HG02642 (cell line): ENCODE results near the gene WT1.

Source experiments
- ATAC-seq: cut with Tn5 transposase; IDR thresholded peaks from one replicate; pipeline ENCODE4 v1.9.1; 2021; ENCODE audit warnings: mild to moderate bottlenecking; ENCODE audit not compliant: unreplicated experiment, poor library complexity

WT1 gene

DNA sequence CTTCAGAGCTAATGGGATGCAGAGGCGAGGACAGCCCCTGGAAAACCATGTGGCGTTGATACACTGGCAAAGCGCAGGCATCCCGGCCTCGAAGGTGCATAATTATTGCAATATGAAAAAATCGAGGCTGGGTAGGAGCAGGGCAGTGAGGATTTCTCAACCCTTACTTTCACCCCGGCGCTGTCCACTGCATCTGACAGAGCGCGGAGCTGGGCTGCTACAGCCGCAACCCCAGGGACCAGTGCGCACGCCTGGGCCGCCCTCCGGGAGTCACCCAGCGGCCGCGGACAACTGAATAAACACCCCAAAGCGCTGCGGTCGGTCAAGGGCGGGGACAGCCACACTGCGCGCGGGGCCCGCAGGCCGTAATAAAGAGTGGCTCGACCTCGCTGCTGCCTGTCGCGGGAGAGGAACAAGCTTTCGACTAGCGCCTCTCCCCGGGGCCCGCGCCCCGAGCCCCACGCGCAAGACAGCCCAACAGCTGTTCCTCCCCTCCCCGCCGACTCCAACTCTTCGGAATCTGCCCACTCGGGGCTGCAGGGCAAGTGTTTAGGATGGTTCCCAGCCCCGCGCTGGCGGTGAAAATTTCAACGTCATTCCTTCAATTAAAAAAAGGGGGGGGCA lies 3.6 kb upstream of the WT1 start:
- no peak for ATAC-seq

DNA sequence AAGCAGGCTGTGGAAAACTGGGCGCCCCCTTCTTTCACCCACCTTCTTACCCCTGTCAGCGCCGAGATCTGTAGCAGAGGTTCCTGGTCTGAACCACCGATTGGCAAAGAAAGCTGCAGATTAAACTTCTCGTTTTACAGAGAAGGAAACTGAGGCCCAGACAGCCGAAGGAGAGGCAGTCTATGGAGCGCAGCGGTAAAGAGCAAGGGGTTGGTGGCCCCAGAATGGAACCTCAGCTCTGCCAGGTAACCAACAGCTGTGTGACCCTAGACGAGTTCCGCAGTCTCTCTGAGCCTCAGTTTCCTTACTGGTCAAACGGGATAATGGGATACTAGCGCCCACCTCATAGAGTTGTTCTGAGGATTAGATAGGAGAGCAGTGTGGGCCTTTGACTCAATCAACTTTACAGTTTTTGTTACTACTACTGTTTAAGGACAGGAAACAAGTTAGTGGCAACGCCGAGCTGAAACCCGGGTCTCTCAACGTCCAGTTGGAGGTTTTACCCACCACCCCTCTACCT lies 3.1 kb upstream of the WT1 start:
- ATAC-seq: no peak

DNA sequence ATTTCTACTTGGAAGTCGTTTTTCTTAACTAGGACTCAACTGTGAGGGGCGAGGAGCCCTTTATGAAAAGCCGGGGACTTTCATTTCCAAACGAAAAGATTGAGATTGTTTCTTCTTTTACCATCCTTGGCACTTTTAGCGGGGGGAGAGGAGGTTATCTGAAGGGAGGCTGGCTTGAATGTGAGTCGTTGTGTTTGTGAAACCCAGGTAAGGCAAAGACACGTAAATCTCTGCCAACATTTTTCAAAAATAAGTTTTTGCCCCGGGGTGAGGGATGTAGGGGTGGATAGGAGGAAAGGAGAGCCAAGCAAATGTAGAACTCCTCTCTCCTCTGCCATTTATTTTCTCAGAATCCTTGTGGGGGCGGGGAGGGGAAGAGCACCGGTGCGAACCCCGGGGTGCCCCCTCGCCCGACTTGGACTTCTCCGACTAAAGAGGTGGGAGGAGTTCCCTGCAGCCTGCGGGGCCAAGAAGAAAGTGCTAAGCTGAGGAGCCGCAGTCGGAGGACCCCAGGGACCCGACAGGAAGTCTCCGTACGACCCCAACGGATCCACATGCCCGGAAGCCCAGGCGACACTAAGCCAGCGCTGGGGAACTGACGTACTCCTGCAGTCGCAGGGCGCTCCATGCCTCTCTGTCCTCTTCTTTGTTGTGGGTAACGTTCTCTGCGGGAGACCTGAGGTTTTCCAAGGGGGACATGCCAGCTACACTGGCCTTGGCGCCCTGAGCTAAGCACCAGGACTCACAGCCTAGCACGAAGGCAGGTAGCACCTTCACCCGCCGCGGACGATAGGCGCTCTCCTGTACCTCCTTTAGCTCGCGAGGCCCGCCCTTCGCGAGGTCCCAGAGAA lies 2.4 kb upstream of the WT1 start:
- no peak for ATAC-seq

DNA sequence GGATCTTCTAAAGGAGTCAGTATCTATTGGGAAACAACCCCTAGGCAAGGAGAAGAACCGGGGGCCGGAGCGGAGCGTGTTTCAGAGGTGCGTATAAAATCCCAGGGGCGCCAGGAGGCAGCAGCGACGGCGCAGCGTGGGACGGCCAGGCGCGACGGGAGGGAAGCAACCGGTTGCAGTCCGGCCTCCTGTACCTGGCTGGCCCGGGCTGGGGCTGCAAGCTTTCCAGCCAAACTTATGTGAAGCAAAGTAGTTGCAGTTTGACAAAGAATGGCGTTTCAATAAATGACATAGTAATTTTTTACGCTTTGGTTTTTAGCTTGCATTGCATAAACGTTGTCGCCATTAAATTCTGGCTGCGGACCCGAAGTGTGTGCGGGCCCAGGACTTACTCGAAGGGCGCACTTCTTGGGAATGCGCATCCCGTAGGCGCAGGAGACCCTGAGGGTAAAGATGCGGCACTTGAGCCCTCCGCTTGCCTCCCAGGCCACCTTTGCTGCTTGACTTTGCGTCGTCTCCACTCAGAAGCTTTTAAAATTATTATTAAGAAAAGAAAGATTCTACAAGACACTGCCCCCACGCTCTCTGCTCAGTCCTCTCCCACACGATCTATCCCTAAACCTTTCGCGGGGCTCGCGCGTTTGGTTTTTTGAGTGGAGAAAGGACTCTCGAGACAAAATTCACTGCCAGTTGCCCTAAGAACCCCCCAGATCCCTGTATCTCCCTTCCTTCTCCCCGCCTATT lies 1.6 kb upstream of the WT1 start:
- no peak for ATAC-seq

DNA sequence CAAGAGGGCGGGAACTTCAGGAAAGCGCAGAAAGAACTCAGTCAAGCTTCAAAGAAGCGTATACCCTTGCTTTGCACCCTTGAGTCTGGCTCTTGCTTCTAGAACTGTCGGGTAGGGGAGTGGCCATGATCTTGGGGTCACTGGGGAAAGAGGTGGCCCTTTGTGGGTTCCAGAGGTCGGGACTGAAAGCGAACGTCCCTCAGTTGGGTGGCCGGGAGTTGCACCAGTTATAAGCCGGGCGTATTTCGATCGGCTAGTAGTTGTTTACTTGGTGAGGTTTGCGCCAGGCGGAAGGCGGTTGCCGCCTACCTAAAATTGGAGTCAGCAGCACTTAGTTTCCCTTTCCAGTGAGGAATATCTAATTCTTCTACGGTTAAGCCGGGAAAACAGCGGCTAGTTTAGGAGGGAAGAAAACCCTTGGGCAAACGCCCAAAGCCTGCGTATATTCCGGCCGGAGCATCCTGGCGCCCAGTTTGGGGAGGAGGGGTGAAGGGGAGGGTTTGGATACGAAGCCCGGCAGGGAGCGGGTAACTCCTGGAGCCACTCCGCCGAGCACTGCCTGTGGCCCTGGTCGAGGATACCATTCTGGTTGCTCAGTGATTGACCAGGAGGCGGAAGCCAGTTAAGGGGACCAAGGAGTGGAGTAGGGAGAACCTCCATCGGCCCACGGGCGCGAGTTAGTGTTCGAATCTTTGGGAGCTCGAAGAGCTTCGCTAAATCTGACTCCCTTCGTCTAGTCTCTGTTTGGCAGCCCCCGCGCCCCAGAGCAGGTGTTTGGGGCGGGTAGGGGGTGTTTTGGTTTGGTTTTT lies 807 bp upstream of the WT1 start:
- ATAC-seq: no peak

GRCh38 chr11:32435152-32435480 lies 223 bp downstream of the WT1 start:
- no peak for ATAC-seq

DNA sequence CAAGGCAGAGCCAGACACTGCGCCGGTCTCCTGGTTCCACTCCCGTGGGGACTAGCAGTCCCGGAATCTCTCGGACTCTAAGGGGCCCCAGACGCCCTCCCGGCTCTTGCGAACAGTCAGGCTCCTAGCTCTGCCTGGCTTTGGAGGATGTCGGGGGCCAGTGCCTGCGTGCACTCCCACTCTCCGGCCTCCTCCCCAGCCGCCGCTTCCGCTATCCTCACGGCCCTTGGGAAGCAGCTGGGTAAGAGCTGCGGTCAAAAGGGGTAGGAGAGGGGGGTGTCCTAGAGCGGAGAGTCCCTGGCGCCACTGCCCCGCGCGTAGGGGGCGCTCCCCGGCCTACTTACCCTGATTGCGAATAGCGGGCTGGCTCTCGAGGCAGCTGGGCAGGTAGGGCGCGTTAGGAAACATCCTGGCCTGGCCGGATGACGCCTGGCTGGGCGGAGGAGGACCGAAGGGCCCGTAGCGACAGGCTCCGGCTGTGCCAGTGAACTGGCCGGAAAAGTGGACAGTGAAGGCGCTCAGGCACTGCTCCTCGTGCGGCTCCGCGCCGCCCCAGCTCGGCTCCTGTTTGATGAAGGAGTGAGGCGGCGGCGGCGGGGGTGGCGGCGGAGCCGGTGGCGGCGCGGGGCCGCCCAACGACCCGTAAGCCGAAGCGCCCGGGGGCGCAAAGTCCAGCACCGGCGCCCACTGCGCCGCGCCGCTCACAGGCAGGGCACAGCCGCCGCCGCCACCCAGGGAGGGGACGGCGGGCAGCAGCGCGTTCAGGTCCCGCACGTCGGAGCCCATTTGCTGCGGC lies 785 bp downstream of the WT1 start:
- no peak for ATAC-seq

DNA sequence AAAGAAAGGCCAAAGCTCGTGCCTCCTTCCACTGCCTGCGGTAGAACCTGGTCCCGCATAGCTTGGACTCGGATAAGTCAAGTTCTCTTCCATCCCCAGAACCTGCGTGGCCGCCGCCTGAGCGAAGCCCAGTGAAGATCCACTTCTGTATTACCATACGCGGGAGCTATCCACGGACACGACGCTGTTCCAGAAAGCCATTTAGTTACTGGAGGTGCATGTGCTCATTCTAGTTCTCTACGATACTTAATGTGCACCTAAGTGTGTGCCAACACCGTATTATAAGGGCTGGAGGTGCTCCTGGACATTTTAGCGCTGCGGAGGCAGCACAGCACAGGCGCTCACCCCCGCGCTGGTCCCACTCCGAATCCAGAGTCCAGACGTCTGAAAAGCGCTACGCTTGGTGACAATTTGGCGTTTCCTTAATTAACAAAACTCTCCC lies 1.4 kb downstream of the WT1 start:
- ATAC-seq: no peak

GRCh38 chr11:32433101-32433913 lies 2.0 kb downstream of the WT1 start:
- no peak for ATAC-seq

DNA sequence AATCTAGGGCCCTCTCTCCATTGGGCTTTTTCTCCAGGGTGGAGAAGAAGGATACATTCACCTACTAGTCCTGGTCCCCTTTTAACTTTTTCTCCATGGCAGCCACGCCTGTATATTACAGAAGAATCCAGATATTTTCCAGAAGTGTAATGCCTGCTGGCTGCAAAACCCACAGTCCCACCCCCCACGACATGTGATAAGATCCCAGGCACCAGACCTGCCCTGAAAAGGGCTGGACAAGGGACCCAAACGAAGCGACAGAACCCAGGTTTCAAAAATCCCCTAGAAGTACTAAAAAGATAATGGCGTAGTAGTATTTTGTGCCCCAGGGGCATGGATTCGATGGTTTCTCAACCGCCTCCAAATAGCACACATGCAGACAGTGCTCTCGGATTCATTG lies 2.8 kb downstream of the WT1 start:
- ATAC-seq: no peak

GRCh38 chr11:32430568-32431381 lies 4.6 kb downstream of the WT1 start:
- no peak for ATAC-seq

GRCh38 chr11:32429477-32429876 lies 5.9 kb downstream of the WT1 start:
- no peak for ATAC-seq

GRCh38 chr11:32428665-32429303 lies 6.6 kb downstream of the WT1 start:
- no peak for ATAC-seq

DNA sequence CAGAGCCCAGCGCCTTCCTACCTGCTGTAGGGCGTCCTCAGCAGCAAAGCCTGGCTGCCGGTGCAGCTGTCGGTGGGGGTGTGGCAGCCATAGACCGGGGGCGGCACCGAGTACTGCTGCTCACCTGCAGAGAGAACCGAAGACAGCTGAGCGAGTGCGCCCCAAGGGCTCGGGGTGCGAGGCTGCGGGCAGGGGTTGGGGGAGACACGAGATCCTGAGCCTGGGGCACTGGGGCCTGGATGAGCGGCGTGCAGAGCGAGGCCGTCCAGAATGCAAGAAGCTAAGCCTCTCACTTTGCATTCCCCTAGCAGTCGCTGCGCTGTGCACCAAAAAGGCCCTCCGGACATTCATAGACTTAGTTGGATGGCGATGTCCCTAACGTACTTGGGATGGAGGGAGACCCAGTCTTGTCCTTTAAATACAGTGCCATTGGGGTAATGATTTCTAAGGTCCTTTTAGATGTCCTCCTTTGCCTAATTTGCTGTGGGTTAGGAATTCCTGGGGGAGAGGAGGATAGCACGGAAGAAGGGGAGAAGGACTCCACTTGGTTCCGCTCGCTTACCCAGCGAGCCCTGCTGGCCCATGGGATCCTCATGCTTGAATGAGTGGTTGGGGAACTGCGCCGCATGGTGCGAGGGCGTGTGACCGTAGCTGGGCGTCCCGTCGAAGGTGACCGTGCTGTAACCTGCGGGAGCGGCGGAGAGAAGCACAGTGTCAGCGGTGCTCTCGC lies 7.2 kb downstream of the WT1 start:
- no peak for ATAC-seq

GRCh38 chr11:32427616-32427934 lies 7.8 kb downstream of the WT1 start:
- no peak for ATAC-seq

DNA sequence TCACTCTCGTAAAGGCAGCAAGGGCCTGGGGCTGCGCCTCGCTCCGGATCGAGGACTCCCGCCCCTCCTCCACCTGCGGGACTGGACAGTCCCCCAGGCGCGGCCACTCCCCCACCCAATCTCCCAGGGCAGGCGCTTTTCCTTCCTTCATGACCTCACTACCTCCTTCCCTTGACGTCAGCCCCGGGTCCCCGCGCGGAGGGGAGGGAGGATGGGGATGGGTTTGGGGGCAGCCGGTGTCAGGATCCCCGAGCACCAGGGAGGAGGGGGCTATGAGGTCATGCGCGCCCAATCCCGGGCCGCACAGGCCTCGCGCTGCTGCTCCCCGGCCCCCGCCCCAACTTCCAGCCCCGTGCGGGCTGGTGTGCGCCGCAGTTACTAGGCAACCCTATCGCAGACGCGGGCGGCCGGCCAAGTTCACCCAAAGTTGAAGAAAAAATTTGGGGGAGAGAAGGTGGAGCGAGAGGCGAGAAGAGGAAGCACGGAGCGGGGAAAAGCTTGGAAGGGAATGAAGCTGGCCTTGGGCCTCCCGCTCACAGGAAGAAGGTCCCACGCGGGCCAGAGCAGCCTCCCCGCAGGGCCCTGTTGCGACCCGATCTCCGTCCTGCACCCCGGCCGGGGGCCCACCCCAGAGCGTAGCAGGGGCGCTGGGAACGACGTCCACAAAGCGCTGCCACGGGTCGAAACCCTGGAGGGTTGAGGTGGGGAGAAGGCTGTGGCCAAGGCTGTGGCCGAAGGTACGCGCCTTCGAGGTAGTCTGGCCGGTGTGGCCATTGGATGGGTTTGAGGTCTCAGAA lies 8.3 kb downstream of the WT1 start:
- no peak for ATAC-seq
